Fibroblast of skin of left biceps (primary cell): ENCODE results near the gene ZIC1.

Source experiments
- DNase-seq, 2 experiments: peaks; one replicate each; pipeline ENCODE4 v3.0.0-alpha.2; 2013; ENCODE audit warnings: low read depth in 2 of 2

Gene ZIC1

GRCh38 chr3:147410116-147410525, 956 bp downstream of the ZIC1 start:
- DNase-seq: no peak

GRCh38 chr3:147410526-147411237, 1.5 kb downstream of the ZIC1 start:
- no peak for DNase-seq

- DNase-seq: no peak
Measured at GRCh38 chr3:147411238-147411814, 2.2 kb downstream of the ZIC1 start.

- no peak for DNase-seq
Measured at GRCh38 chr3:147411815-147412241, 2.7 kb downstream of the ZIC1 start.

GRCh38 chr3:147412261-147412916, 3.2 kb downstream of the ZIC1 start:
- no peak for DNase-seq

GRCh38 chr3:147412917-147413685, 3.9 kb downstream of the ZIC1 start:
- DNase-seq: no peak

- no peak for DNase-seq
Measured at GRCh38 chr3:147413686-147414389, 4.7 kb downstream of the ZIC1 start.

GRCh38 chr3:147414390-147415138, 5.4 kb downstream of the ZIC1 start:
- no peak for DNase-seq

GRCh38 chr3:147415286-147415685, 6.1 kb downstream of the ZIC1 start:
- no peak for DNase-seq

- no peak for DNase-seq
Measured at GRCh38 chr3:147415874-147416273, 6.7 kb downstream of the ZIC1 start.

GRCh38 chr3:147416931-147417330, 7.8 kb downstream of the ZIC1 start:
- no peak for DNase-seq

GRCh38 chr3:147417551-147418295, 8.6 kb downstream of the ZIC1 start:
- DNase-seq: no peak

GRCh38 chr3:147418371-147418781, 9.2 kb downstream of the ZIC1 start:
- no peak for DNase-seq

- peak in 1 of 2 experiments; percentile 48 for DNase-seq
Measured at GRCh38 chr3:147418808-147419701, 9.9 kb downstream of the ZIC1 start.

GRCh38 chr3:147419781-147420224, 10.6 kb downstream of the ZIC1 start:
- no peak for DNase-seq

- DNase-seq: no peak
Measured at GRCh38 chr3:147420353-147421183, 11.4 kb downstream of the ZIC1 start.

- DNase-seq: no peak
Measured at GRCh38 chr3:147421184-147421912, 12.2 kb downstream of the ZIC1 start.
